SK-N-SH treated with all-trans-retinoic acid at 6 μM for 48 hours (cell line): ENCODE measurements around the gene KIF17.

Experiments used
- ATAC-seq: fragments of 200-7000 bp; cut with Tn5 transposase; 3 replicates; pipeline ENCODE4 v1.9.1; 2020; ENCODE audit warnings: mild to moderate bottlenecking, moderate library complexity
- ARNTL ChIP-seq: fragments of 450-650 bp; formaldehyde crosslinking; IDR thresholded peaks from 2 replicates; pipeline ENCODE4 v1.5.0; 2020; ENCODE audit warnings: low read depth, mild to moderate bottlenecking, moderate library complexity, borderline replicate concordance
- CREB5 ChIP-seq: fragments of 250-450 bp; sonication (Bioruptor Pico); IDR thresholded peaks from 2 replicates; pipeline ENCODE4 v1.5.1; 2020; ENCODE audit warnings: low read depth, mild to moderate bottlenecking, moderate library complexity
- CSDC2 ChIP-seq: fragments of 250-450 bp; sonication (Bioruptor Pico); IDR thresholded peaks from 2 replicates; pipeline ENCODE4 v1.5.0; 2020; ENCODE audit warnings: mild to moderate bottlenecking, moderate library complexity
- CSRNP3 ChIP-seq: fragments of 250-450 bp; sonication (Bioruptor Pico); IDR thresholded peaks from 2 replicates; pipeline ENCODE4 v1.5.1; 2021; ENCODE audit warnings: mild to moderate bottlenecking, moderate library complexity
- ESRRG ChIP-seq: fragments of 250-450 bp; sonication (Bioruptor Pico); IDR thresholded peaks from 2 replicates; pipeline ENCODE4 v1.6.1; 2021; ENCODE audit warnings: mild to moderate bottlenecking
- GLIS3 ChIP-seq: fragments of 250-450 bp; sonication (Bioruptor Pico); IDR thresholded peaks from 2 replicates; pipeline ENCODE4 v1.5.0; 2020; ENCODE audit warnings: mild to moderate bottlenecking, moderate library complexity
- ISL1 ChIP-seq: fragments of 250-450 bp; sonication (Bioruptor Pico); IDR thresholded peaks from 2 replicates; pipeline ENCODE4 v2.1.2; 2022; ENCODE audit warnings: mild to moderate bottlenecking, moderate library complexity
- OSR1 ChIP-seq: fragments of 250-450 bp; sonication (Bioruptor Pico); IDR thresholded peaks from 2 replicates; pipeline ENCODE4 v1.8.0; 2022; ENCODE audit warnings: moderate library complexity, mild to moderate bottlenecking, inconsistent platforms
- PATZ1 ChIP-seq: fragments of 250-450 bp; sonication (Bioruptor Pico); IDR thresholded peaks from 2 replicates; pipeline ENCODE4 v1.8.0; 2020; ENCODE audit warnings: mild to moderate bottlenecking, moderate library complexity, borderline replicate concordance
- POU6F1 ChIP-seq: fragments of 250-450 bp; sonication (Bioruptor Pico); IDR thresholded peaks from 2 replicates; pipeline ENCODE4 v1.8.0; 2021; ENCODE audit warnings: low read depth, mild to moderate bottlenecking, moderate library complexity, borderline replicate concordance
- PPARA ChIP-seq: fragments of 250-450 bp; sonication (Bioruptor Pico); IDR thresholded peaks from 2 replicates; pipeline ENCODE4 v1.5.0; 2020; ENCODE audit warnings: mild to moderate bottlenecking, borderline replicate concordance
- RARB ChIP-seq: fragments of 250-450 bp; sonication (Bioruptor Pico); IDR thresholded peaks from 2 replicates; pipeline ENCODE4 v1.8.0; 2021; ENCODE audit warnings: mild to moderate bottlenecking, moderate library complexity
- SNAI2 ChIP-seq: fragments of 250-450 bp; sonication (Bioruptor Pico); IDR thresholded peaks from 2 replicates; pipeline ENCODE4 v1.5.0; 2020; ENCODE audit warnings: mild to moderate bottlenecking, moderate library complexity
- TCF4 ChIP-seq: fragments of 250-450 bp; sonication (Bioruptor Pico); IDR thresholded peaks from 2 replicates; pipeline ENCODE4 v1.8.0; 2021; ENCODE audit warnings: mild to moderate bottlenecking, moderate library complexity, borderline replicate concordance
- TSHZ2 ChIP-seq: fragments of 250-450 bp; sonication (Bioruptor Pico); IDR thresholded peaks from 2 replicates; pipeline ENCODE4 v1.5.0; 2020; ENCODE audit warnings: mild to moderate bottlenecking, moderate library complexity
- ZC3H10 ChIP-seq: fragments of 250-450 bp; sonication (Bioruptor Pico); IDR thresholded peaks from 2 replicates; pipeline ENCODE4 v1.5.1; 2021; ENCODE audit warnings: mild to moderate bottlenecking, moderate library complexity
- ZFP3 ChIP-seq: fragments of 250-450 bp; sonication (Bioruptor Pico); IDR thresholded peaks from 2 replicates; pipeline ENCODE4 v1.5.0; 2020; ENCODE audit warnings: mild to moderate bottlenecking, moderate library complexity
- ZFP30 ChIP-seq: fragments of 450-650 bp; formaldehyde crosslinking; IDR thresholded peaks from 2 replicates; pipeline ENCODE4 v1.5.0; 2022; ENCODE audit warnings: mild to moderate bottlenecking, moderate library complexity
- ZNF565 ChIP-seq: fragments of 450-650 bp; formaldehyde crosslinking; conservative IDR thresholded peaks from 2 replicates; pipeline ENCODE4 v1.5.0; 2020; ENCODE audit warnings: low read depth, mild to moderate bottlenecking, moderate library complexity
- ZNF70 ChIP-seq: fragments of 450-650 bp; formaldehyde crosslinking; IDR thresholded peaks from 2 replicates; pipeline ENCODE4 v1.5.0; 2020; ENCODE audit warnings: mild to moderate bottlenecking, moderate library complexity
- ZNF8 ChIP-seq: fragments of 450-650 bp; formaldehyde crosslinking; IDR thresholded peaks from 2 replicates; pipeline ENCODE4 v1.5.0; 2020; ENCODE audit warnings: mild to moderate bottlenecking, moderate library complexity

Gene KIF17

GRCh38 chr1:20763417-20763816 lies 45.6 kb upstream of the KIF17 start:
- ATAC-seq, result no peak

GRCh38 chr1:20760322-20760721 lies 42.5 kb upstream of the KIF17 start:
- TF ChIP-seq ZC3H10 (no peak), TSHZ2 (CRISPR knock-in tag) (no peak), CSDC2 (no peak), RARB (no peak), ZNF565 (CRISPR knock-in tag) (no peak), ZNF70 (no peak)
- no peak for ATAC-seq

More at GRCh38 chr1:20763417-20763816, 45.6 kb upstream of the KIF17 start:
- TF ChIP-seq ARNTL (CRISPR knock-in tag) (no peak), PATZ1 (no peak), ZNF70 (no peak), TCF4 (CRISPR knock-in tag) (no peak), ZFP3 (CRISPR knock-in tag) (no peak), CSRNP3 (CRISPR knock-in tag) (no peak), CREB5 (no peak), ZNF565 (CRISPR knock-in tag) (no peak), RARB (no peak), ESRRG (CRISPR knock-in tag) (no peak), SNAI2 (CRISPR knock-in tag) (no peak), ZFP30 (CRISPR knock-in tag) (no peak), GLIS3 (no peak), ZNF8 (CRISPR knock-in tag) (no peak), ISL1 (CRISPR knock-in tag) (no peak), TSHZ2 (CRISPR knock-in tag) (no peak), PPARA (no peak), CSDC2 (no peak), POU6F1 (no peak), OSR1 (CRISPR knock-in tag) (no peak)
